HepG2 (cell line): Measurements from ENCODE around the gene BIVM. TPM values are rescaled to one million over a fixed set of nuclear protein-coding genes. Genes with fewer than 3 reads are reported as not detected.

Source experiments
- CBX1 ChIP-seq: IDR thresholded peaks from one replicate; pipeline ENCODE4 v1.6.1; 2016; ENCODE audit warnings: antibody characterized with exemption, low read depth
- FOXP1 ChIP-seq, 2 experiments: fragments of 450-650 bp in 1 of 2; IDR thresholded peaks; 2 replicates each; pipeline ENCODE4 v1.6.1; 2017 to 2018; ENCODE audit warnings: antibody characterized with exemption in 1 of 2
- HNRNPUL1 ChIP-seq: fragments of 200-400 bp; formaldehyde crosslinking; IDR thresholded peaks from 2 replicates; pipeline ENCODE4 v1.6.1; 2017; ENCODE audit warnings: low read depth, mild to moderate bottlenecking, low read length, moderate library complexity
- KAT7 ChIP-seq: IDR thresholded peaks from 2 replicates; pipeline ENCODE4 v1.6.1; 2018; ENCODE audit warnings: borderline replicate concordance, missing compliant biosample characterization
- NKX3-1 ChIP-seq: sonication (generic); formaldehyde crosslinking; IDR thresholded peaks from 2 replicates; pipeline ENCODE4 v1.5.0; 2020; ENCODE audit warnings: missing genetic modification reagents
- NR2F1 ChIP-seq, 2 experiments: fragments of 450-650 bp in 1 of 2; formaldehyde crosslinking in 1 of 2; IDR thresholded peaks; 2 replicates each; pipeline versions ENCODE4 v1.5.0 to v1.6.1; 2016 to 2020; ENCODE audit warnings: mild to moderate bottlenecking in 1 of 2, missing compliant biosample characterization in 1 of 2, missing genetic modification reagents in 1 of 2, moderate library complexity in 1 of 2
- PBX2 ChIP-seq: IDR thresholded peaks from 2 replicates; pipeline ENCODE4 v1.6.1; 2016; ENCODE audit warnings: control low read depth
- SAFB2 ChIP-seq: sonication (generic); formaldehyde crosslinking; IDR thresholded peaks from 2 replicates; pipeline ENCODE4 v1.5.1; 2020; ENCODE audit warnings: missing genetic modification reagents, low read depth, mild to moderate bottlenecking, borderline replicate concordance
- SIX1 ChIP-seq: sonication (generic); formaldehyde crosslinking; IDR thresholded peaks from 2 replicates; pipeline ENCODE4 v1.4.0; 2020; ENCODE audit warnings: missing genetic modification reagents, borderline replicate concordance
- SMAD1 ChIP-seq: sonication (generic); formaldehyde crosslinking; IDR thresholded peaks from 2 replicates; pipeline ENCODE4 v1.4.0; 2020; ENCODE audit warnings: missing genetic modification reagents, low read depth, mild to moderate bottlenecking, borderline replicate concordance
- ZNF180 ChIP-seq: sonication (generic); formaldehyde crosslinking; IDR thresholded peaks from 2 replicates; pipeline ENCODE4 v1.4.0; 2020; ENCODE audit warnings: low read depth, missing genetic modification reagents, borderline replicate concordance
- ZNF264 ChIP-seq: sonication (generic); formaldehyde crosslinking; IDR thresholded peaks from 2 replicates; pipeline ENCODE4 v1.4.0; 2020; ENCODE audit warnings: missing genetic modification reagents
- ZNF337 ChIP-seq: sonication (generic); formaldehyde crosslinking; IDR thresholded peaks from 2 replicates; pipeline ENCODE4 v1.5.1; 2020; ENCODE audit warnings: missing genetic modification reagents, low read depth, mild to moderate bottlenecking, borderline replicate concordance
- ZNF382 ChIP-seq: sonication (generic); formaldehyde crosslinking; IDR thresholded peaks from 2 replicates; pipeline ENCODE4 v1.5.0; 2020; ENCODE audit warnings: missing genetic modification reagents, mild to moderate bottlenecking, borderline replicate concordance
- ZNF616 ChIP-seq: sonication (generic); formaldehyde crosslinking; IDR thresholded peaks from 2 replicates; pipeline ENCODE4 v1.5.0; 2020; ENCODE audit warnings: low read depth, mild to moderate bottlenecking, missing genetic modification reagents
- ZNF747 ChIP-seq: sonication (generic); formaldehyde crosslinking; IDR thresholded peaks from 2 replicates; pipeline ENCODE4 v1.8.1; 2023; ENCODE audit warnings: missing genetic modification reagents, mild to moderate bottlenecking, borderline replicate concordance
- ZNF879 ChIP-seq: sonication (generic); formaldehyde crosslinking; IDR thresholded peaks from 2 replicates; pipeline ENCODE4 v1.8.1; 2023; ENCODE audit warnings: missing genetic modification reagents
- polyA plus RNA-seq, 8 experiments: library from polyadenylated mRNA; depleted of rRNA in 3 of 8; stranded (reverse) in 7 of 8; unstranded in 1 of 8; fragments of >200 nt; fragmentation: Illumina TruSeq in 4 of 8; extraction: Trizol in 4 of 8; gene quantifications; 2 replicates each; pipeline versions ENCODE4 v1.2.1 to v1.2.3, GENCODE V29; 2011 to 2016; ENCODE audit warnings: low read depth in 4 of 8, missing spikeins in 1 of 8, mixed read lengths in 1 of 8; ENCODE audit not compliant: insufficient read depth in 1 of 8
- total RNA-seq, 5 experiments: library from RNA; depleted of rRNA; stranded (reverse); fragments of >200 nt; fragmentation: Illumina TruSeq; extraction: Trizol; gene quantifications; 2 replicates each; pipeline ENCODE4 v1.2.3, GENCODE V29; 2016; ENCODE audit warnings: low read depth in 1 of 5
- TF ChIP-seq, protein P1 (sequence below): sonication (generic); formaldehyde crosslinking; IDR thresholded peaks from 2 replicates; pipeline ENCODE4 v1.4.0; 2020; ENCODE audit warnings: mild to moderate bottlenecking, low read depth, missing genetic modification reagents
- TF ChIP-seq, protein P2 (sequence below): sonication (generic); formaldehyde crosslinking; IDR thresholded peaks from 2 replicates; pipeline ENCODE4 v1.4.0; 2020; ENCODE audit warnings: missing genetic modification reagents, borderline replicate concordance
- TF ChIP-seq, protein P3 (sequence below): sonication (generic); formaldehyde crosslinking; IDR thresholded peaks from 2 replicates; pipeline ENCODE4 v1.8.0; 2022; ENCODE audit warnings: mild to moderate bottlenecking, missing genetic modification reagents, moderate library complexity
- TF ChIP-seq, protein P4 (sequence below): sonication (generic); formaldehyde crosslinking; IDR thresholded peaks from 2 replicates; pipeline ENCODE4 v1.4.0; 2020; ENCODE audit warnings: mild to moderate bottlenecking, missing genetic modification reagents, borderline replicate concordance
- TF ChIP-seq, protein P5 (sequence below): sonication (generic); IDR thresholded peaks from 2 replicates; pipeline ENCODE4 v1.6.1; 2016; ENCODE audit warnings: low read depth, borderline replicate concordance

Gene BIVM
- total and polyA plus RNA-seq, 2 of the 13 experiments (the other 11 are each of a cell fraction or from before 2014, with no cell fraction given) = 10.4 to 15.8 TPM

DNA sequence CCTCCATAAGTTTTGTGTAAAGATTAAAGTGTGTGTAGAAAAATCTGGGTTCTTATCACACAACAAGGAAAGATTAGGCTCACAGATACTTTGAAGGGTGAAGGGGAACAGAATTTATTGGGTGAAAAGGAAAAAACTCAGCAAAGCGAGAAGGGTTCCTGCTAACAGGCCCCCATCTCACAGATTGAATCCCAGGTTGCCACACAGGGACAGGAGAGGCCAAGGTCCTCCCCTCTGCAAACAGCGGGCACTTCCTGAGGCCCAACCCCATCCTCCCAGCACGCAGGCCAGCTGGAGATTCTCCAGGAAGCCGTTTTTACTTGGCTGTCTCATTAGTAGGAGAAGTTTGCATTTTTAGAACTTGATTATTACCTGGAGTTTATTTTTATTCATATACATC, 31.7 kb downstream of the BIVM start (continued):
- TF ChIP-seq, protein P1, sequence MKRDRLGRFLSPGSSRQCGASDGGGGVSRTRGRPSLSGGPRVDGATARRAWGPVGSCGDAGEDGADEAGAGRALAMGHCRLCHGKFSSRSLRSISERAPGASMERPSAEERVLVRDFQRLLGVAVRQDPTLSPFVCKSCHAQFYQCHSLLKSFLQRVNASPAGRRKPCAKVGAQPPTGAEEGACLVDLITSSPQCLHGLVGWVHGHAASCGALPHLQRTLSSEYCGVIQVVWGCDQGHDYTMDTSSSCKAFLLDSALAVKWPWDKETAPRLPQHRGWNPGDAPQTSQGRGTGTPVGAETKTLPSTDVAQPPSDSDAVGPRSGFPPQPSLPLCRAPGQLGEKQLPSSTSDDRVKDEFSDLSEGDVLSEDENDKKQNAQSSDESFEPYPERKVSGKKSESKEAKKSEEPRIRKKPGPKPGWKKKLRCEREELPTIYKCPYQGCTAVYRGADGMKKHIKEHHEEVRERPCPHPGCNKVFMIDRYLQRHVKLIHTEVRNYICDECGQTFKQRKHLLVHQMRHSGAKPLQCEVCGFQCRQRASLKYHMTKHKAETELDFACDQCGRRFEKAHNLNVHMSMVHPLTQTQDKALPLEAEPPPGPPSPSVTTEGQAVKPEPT (CRISPR knock-in tag) = no peak
- TF ChIP-seq NKX3-1 (CRISPR knock-in tag) = 0 out of 2 replicates have a peak, but pooled peaks have one; percentile 34
- TF ChIP-seq HNRNPUL1 = no peak
- TF ChIP-seq ZNF337 (CRISPR knock-in tag) = no peak
- no peak for TF ChIP-seq SAFB2 (CRISPR knock-in tag)
- no peak for TF ChIP-seq CBX1
- TF ChIP-seq, protein P2, sequence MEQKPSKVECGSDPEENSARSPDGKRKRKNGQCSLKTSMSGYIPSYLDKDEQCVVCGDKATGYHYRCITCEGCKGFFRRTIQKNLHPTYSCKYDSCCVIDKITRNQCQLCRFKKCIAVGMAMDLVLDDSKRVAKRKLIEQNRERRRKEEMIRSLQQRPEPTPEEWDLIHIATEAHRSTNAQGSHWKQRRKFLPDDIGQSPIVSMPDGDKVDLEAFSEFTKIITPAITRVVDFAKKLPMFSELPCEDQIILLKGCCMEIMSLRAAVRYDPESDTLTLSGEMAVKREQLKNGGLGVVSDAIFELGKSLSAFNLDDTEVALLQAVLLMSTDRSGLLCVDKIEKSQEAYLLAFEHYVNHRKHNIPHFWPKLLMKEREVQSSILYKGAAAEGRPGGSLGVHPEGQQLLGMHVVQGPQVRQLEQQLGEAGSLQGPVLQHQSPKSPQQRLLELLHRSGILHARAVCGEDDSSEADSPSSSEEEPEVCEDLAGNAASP (CRISPR knock-in tag) = 0 out of 2 replicates have a peak, but pooled peaks have one; percentile 42
- TF ChIP-seq, protein P3, sequence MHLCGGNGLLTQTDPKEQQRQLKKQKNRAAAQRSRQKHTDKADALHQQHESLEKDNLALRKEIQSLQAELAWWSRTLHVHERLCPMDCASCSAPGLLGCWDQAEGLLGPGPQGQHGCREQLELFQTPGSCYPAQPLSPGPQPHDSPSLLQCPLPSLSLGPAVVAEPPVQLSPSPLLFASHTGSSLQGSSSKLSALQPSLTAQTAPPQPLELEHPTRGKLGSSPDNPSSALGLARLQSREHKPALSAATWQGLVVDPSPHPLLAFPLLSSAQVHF (CRISPR knock-in tag) = no peak
- 0 out of 2 replicates have a peak, but pooled peaks have one; percentile 49 for TF ChIP-seq KAT7
- no peak for TF ChIP-seq SIX1 (CRISPR knock-in tag)
- TF ChIP-seq, protein P4, sequence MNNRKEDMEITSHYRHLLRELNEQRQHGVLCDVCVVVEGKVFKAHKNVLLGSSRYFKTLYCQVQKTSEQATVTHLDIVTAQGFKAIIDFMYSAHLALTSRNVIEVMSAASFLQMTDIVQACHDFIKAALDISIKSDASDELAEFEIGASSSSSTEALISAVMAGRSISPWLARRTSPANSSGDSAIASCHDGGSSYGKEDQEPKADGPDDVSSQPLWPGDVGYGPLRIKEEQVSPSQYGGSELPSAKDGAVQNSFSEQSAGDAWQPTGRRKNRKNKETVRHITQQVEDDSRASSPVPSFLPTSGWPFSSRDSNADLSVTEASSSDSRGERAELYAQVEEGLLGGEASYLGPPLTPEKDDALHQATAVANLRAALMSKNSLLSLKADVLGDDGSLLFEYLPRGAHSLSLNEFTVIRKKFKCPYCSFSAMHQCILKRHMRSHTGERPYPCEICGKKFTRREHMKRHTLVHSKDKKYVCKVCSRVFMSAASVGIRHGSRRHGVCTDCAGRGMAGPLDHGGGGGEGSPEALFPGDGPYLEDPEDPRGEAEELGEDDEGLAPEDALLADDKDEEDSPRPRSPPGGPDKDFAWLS (CRISPR knock-in tag) = no peak
- no peak for TF ChIP-seq ZNF180 (CRISPR knock-in tag)
- peak; percentile 45; the same call in 1 of the 2 replicates for TF ChIP-seq ZNF264 (CRISPR knock-in tag)
- TF ChIP-seq ZNF616 (CRISPR knock-in tag) = no peak
- no peak for TF ChIP-seq ZNF879 (CRISPR knock-in tag)
- TF ChIP-seq SMAD1 (CRISPR knock-in tag) = no peak
- TF ChIP-seq ZNF382 (CRISPR knock-in tag) = no peak
- no peak for TF ChIP-seq ZNF747 (CRISPR knock-in tag)
- TF ChIP-seq PBX2 (CRISPR knock-in tag) = no peak
- TF ChIP-seq FOXP1 (IDR thresholded peaks at IDR 0.05) = no peak
- TF ChIP-seq FOXP1 (CRISPR knock-in tag; IDR thresholded peaks at IDR 0.05) = peak; percentile 18; the same call in 1 of the 2 replicates
- peak in 1 of 2 experiments; percentile 47; a peak in 1 of 4 replicates for TF ChIP-seq NR2F1 (CRISPR knock-in tag; IDR thresholded peaks at IDR 0.05)
- TF ChIP-seq, protein P5, sequence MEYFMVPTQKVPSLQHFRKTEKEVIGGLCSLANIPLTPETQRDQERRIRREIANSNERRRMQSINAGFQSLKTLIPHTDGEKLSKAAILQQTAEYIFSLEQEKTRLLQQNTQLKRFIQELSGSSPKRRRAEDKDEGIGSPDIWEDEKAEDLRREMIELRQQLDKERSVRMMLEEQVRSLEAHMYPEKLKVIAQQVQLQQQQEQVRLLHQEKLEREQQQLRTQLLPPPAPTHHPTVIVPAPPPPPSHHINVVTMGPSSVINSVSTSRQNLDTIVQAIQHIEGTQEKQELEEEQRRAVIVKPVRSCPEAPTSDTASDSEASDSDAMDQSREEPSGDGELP = peak; percentile 94
